GM19193 (cell line): ENCODE measurements around the gene PKD1L1.

Source experiments
- POLR2A ChIP-seq: IDR thresholded peaks from 4 replicates; pipeline ENCODE4 v1.6.1; 2011; ENCODE audit not compliant: insufficient read depth, insufficient read length; ENCODE audit errors: extremely low read depth

The PKD1L1 gene

DNA sequence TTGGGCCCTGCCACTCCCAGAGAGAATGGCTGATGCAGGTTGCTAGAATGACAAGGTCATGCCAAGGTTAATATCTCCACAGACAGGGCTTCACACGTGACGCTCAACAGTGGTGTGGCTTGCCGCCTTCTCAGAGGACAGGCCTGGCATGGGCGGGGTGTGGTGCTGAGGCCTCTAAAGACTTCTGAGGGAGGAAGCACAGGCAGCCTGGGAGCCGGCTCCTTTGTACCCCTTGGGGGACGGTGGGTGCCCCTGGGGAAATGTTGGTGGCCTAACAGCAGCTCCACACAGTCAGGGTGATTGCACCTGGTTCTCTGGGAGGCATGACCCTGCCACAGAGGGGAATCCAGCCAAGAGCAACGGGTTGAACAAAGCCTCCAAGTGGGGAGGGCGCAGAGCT is 115.1 kb downstream of the PKD1L1 start:
- no peak for TF ChIP-seq POLR2A

DNA sequence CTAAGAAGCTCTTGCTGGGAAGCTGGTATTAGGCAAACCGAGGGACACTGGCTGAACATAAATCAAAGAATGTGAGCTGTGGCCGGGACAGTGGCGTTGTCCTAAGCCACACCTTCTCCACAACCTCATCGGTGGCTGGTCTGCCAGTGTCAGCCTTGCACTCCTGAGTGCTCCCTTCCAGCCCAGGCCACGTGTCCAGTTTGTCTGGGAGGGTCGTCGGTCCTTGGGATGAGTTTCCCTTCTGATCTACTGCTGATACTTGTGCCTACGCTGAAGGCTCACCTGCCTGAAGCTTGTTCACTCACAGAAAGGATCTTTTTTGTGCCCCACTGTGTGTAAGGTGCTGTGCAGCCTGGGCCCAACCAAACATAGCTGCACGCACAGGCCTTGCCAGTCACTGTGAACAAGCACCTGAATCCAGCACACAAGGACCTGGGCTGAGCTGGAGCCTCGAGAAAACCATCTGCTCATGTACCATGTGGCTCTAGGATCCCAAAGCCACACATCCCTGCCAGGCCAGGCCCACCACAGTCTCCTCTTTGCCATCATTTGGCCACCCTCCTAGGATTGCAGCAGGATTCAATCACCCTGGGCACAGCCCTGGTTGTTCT is 116.1 kb downstream of the PKD1L1 start:
- no peak for TF ChIP-seq POLR2A

GRCh38 chr7:47830015-47830414 is 118.3 kb downstream of the PKD1L1 start:
- TF ChIP-seq POLR2A = no peak

- TF ChIP-seq POLR2A = no peak
Measured at GRCh38 chr7:47827871-47828270, 120.4 kb downstream of the PKD1L1 start.

GRCh38 chr7:47827351-47827756 is 120.9 kb downstream of the PKD1L1 start:
- TF ChIP-seq POLR2A = no peak

- TF ChIP-seq POLR2A = no peak
Measured at GRCh38 chr7:47826754-47827153, 121.5 kb downstream of the PKD1L1 start.

DNA sequence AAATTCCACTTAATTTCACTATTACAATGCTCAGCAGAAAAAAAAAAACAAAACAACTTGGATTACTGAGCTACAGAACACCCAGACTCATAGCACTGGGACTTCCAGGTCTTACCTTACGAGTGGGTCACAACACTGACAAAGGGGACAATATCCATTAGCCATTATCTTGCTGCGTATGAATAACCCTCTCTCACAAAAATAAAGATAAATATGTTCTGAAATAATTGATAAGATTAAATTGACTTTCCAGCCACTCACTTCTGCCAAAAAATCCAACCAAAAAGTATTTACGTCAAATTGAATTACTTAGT is 128.7 kb downstream of the PKD1L1 start:
- no peak for TF ChIP-seq POLR2A

DNA sequence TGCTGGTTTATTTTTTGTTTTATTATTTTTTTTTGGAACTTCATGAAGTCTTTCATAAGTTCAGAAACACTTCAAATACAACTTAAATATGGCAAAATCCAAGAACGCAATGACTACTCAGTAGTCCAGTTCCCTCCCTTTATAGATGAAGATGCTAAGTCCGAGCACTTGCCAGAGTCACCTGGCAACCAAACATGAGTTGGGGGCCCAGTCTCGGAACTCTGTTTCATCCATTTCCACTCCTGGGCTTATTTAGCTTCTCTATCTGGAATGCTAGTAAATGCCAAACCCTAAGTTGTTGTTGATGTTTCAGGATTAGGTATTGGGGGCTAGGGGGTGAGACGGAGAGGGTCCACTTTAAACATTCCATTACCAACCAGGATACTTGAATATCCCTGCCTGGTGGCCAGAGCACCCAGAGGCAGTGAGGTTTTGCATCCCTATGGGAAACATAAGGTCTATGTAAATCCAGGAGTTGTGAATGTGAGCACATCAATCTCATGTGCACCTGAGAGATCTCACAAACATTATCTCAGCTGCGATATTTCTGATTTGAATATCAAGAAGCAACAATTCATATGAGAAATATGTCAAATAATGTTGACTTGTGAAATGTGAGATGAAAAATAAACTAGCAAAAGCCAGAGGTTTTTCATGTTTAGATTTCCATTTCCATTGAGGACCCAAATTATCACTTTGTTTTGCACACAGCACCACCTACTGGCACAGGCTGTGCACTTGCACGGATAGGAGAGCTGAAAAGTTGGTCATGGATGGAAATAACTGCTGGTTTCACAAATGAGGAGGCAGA is 129.3 kb downstream of the PKD1L1 start:
- TF ChIP-seq POLR2A = no peak

- TF ChIP-seq POLR2A = no peak
Measured at GRCh38 chr7:47817917-47818316, 130.3 kb downstream of the PKD1L1 start.

- TF ChIP-seq POLR2A = no peak
Measured at GRCh38 chr7:47816647-47817046, 131.6 kb downstream of the PKD1L1 start.

- TF ChIP-seq POLR2A = no peak
Measured at GRCh38 chr7:47815867-47816266, 132.4 kb downstream of the PKD1L1 start.

DNA sequence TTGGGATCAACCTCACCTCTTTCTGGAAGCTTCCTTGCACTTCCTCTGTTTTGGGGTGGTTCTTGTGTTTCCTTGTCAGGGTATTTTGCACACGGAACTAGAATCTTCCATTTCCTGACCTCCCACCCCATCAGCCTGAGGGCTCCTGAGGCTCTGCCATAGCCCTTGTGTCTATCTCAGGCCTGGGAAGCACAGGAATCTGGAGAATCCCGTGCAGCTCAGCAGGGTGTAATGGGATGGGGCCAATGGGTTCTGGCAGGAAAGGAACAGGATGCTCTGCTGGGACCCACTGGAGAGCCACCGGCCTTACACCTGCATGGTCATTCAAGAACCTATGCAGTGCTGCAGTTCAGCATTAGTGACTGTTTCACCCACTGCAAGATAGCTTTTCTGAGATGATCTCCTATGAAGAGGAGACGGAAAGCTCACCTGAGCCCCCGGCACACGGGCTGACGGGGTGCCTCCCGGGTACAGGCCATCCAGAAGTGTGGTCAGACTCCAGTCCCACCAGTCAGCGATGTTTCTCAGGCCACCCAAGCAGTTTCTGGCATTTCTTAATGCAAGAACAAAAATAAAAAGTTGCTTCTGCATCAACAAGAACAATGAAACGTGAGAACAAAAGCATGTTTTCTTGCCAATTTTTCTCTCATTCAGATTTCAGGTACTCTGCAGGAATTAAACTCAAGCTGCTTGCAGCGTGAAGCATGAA is 133.2 kb downstream of the PKD1L1 start:
- TF ChIP-seq POLR2A = no peak

DNA sequence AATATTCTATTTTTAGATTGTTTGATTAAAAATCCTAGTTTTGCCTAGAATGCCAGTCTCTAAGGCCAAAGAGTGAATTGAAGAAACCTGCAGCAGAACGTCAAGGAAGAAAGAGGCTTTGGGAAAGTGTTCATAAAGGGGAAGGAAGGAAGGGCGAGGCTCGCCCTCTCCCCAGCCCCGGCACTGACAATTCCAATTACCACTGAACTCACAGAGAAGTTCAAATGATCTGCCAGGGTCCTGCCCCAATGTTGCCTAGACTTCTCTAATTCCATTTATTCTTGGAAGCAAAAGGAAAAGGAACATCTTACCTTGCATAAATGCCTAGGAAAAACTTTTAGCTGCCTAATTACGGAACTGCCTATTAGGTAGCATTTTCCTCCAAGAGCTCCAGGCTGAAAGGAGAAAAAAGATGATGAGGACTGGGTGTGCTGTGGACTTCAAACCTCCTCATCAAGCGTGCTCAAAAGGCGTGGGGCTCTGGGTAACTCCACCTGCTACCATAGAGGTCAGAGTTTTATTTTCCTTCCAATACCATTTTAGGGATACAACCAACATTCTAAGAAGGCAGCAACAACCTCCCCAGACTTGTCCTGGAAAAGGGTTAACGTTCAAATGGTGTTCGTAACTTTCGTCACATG is 134.5 kb downstream of the PKD1L1 start:
- TF ChIP-seq POLR2A = no peak

GRCh38 chr7:47812429-47813136 is 135.7 kb downstream of the PKD1L1 start:
- no peak for TF ChIP-seq POLR2A
